GM21390 (cell line): ENCODE measurements around the gene ZNRF3.

ENCODE experiments used
- ATAC-seq: cut with Tn5 transposase; IDR thresholded peaks from one replicate; pipeline ENCODE4 v1.9.1; 2021; ENCODE audit not compliant: unreplicated experiment

ZNRF3 gene

DNA sequence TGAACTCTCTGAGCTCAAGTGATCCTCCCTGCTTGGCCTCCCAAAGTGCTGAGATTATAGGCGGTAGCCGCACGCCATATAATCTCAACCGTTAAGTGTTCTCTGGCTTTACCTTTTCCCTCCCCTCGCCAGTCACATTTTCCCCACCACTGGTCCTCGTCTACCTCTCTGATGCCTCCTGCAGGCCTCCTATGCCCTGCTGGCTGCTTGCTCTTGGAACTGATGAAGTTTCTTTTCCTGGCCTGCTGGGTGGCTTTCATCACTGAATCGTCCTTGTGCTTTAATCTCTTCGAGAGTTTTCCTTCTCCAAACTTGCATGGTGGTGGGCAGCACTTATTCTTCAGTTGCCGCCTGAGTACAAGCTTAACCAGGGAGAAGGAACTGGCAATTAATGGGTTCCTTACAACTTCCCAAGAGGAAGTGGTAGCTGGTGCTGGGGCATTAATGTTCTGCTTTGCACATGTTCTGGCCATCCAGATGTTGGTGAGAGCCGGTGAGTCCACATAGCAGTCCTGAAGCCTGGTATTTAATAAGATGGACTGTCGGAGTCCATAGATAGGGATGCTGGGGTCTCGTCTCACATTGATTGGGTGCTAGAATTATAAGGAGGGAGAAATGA is 177.0 kb downstream of the ZNRF3 start:
- ATAC-seq: no peak

DNA sequence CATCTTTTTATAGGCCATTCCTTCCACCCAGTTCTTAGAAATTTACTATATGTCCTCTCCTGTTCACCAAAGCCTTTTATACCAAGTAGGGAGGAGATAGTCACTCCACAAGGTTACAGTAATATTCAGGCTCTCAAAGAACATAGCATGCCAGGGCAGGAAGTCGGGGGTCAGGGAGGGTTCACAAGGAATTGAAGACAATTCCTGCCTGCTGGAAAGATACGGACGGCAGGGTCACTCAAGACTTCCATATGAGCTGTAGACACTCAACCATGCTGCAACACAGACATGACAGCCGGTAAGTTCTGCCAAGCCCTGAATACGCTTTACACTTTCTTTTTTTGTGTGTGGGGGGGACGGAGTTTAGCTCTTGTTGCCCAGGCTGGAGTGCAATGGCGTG is 177.6 kb downstream of the ZNRF3 start:
- ATAC-seq: no peak

DNA sequence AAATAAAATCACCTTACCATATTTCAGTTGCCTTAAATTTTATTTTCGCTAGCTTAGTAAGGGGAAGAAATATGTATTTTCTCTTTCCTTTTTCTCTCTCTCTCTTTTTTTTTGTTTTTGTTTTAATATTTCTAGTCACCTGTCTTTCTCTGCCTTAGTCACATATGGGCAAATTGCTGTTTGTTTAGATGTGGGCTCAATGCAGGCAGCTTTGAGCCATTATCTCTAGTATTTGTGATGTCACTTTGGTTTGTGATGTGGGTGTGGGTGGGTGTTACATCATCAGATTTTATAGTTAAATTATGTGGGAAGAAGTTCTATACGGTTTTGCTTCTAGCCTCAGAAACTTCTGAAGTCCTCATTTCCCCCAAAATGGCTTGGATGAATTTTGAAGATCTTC is 178.4 kb downstream of the ZNRF3 start, which contains the start of gene C22orf31:
TSS of gene C22orf31 (minus strand) at position 59 of the 400 bp plus-strand sequence. CDS start at position 20, 39 bp downstream.
- ATAC-seq: no peak

DNA sequence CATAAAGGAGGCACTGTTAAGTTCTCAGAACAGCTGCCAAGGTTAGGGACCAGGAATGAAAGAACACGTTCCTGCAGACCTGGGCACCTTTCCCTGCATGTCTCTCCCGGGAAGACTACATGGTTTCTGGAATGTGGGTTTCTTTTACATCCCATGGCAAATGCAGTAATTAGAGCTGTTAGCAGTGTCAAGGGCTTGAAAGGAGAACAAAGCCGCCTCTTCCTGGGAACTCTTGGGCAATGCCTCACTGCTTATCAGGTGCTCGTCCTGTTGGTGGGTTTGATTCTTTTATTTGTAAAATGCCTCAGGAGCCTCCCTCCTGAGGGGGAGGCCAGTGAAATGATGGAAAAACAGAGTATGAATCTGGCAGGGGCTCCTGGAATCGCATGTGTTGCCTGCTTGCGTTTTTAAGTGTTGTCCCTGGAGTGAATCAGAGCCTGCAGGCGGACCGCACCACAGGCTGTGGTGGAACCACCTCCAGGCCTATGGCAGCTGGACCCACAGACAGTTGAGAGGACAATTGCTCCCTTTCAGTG is 179.0 kb downstream of the ZNRF3 start:
- no peak for ATAC-seq

DNA sequence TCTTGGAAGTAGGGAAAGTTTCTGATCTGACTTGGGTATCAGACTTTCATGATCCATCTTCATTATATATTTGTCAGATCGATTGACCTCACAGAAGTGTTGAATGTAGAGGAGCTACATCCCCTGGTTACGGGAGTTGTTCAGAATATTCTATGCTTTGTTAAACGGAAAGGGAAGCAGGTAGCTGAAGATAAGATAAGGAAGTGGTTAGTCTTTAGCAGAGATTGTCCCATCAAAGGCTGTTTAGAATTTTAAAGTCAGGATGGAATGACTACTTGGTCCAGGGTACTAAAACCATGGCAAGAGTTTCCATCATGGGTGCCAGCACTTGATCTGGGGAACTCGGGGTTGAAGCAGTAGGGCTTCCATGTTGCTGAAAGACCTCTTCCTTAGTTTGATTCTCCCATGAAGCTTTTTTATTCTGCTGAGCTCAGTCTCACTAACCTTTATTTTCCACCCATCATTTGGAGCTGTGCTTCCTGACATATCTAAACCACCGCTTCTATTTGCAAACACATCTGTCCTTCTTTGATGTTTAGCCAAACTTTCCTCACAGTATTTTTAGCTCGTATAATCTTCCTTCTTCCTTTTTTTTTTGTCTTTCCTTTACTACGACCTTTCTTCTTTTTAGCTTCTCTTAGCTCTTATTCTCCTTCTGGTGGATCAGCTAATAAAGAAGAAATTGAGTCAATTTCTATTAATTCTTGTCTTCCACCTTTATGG is 182.3 kb downstream of the ZNRF3 start:
- no peak for ATAC-seq

DNA sequence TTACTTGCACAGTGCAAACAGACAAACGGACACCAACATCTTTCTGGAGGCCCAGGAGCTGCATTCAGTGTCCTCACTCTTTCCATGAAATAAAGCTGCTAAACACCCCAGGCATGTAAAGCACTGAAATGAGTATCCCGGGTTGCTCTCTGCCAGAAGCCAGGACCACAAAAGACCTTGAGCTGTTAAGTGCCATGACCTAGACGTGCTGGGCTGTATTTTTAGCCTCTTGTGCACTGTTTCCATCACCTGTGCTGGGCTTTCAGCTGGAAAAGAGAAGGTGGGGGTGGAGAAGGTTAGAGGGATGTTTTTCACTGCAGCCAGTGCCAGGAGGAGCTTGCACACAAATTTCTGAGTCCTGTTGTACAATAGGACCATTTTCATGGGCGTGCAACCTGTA is 186.1 kb downstream of the ZNRF3 start:
- no peak for ATAC-seq

DNA sequence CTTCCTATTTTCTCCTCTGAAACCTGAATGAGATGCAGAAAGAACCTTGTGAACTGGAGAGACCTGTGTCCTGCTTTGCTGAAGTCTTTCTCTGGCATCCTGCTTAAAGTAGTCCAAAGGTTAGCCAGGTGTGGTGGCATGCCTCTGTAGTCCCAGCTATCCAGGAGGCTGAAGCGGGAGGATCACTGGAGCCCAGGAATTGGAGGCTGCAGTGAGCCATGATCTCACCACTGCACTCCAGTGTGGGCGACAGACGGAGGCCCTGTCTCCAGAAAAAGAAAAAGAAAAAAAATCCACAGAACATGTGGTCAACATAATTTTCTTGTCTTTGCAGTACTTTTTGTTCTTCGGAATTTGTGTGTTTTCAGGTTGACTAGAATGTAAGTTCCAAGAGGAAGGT is 187.1 kb downstream of the ZNRF3 start:
- ATAC-seq: no peak

DNA sequence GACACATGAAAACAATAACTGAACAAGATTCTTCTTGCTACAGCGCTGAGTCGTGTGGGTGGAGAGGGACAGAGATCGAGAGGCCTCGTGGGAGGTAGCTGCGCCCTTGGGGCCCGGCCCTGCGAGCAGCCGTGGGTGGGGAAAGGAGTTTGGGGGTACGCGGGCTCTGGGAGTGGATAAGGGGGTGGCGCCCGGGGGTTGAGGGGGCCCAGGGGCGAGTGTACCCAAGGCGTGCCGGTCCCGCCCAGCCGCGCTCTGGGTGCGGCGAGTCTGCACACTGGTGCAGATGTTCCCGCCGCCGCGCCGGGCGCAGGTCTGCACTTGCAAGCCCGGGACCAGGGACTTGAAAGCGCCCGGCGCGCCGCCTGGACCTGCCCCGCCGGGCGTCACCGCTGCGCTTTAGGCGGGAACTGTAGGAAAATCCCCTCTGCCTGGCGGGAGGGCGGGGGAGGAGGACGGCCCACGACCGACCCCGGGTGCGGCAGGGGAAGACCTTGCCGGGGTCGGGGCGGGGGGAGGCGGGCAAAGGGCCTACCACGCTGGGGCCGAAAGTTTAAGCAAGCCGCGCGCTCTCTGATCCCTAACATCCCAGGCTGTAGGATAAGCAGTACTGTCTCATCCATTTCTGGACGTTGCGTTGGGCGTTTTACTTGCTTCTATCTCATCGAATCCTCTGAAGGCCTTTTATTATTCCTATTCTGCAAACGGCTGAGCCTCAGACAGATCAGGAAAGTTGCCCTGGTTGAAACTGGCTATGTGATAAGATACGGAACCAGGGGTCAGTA is 188.1 kb downstream of the ZNRF3 start:
- ATAC-seq: no peak

DNA sequence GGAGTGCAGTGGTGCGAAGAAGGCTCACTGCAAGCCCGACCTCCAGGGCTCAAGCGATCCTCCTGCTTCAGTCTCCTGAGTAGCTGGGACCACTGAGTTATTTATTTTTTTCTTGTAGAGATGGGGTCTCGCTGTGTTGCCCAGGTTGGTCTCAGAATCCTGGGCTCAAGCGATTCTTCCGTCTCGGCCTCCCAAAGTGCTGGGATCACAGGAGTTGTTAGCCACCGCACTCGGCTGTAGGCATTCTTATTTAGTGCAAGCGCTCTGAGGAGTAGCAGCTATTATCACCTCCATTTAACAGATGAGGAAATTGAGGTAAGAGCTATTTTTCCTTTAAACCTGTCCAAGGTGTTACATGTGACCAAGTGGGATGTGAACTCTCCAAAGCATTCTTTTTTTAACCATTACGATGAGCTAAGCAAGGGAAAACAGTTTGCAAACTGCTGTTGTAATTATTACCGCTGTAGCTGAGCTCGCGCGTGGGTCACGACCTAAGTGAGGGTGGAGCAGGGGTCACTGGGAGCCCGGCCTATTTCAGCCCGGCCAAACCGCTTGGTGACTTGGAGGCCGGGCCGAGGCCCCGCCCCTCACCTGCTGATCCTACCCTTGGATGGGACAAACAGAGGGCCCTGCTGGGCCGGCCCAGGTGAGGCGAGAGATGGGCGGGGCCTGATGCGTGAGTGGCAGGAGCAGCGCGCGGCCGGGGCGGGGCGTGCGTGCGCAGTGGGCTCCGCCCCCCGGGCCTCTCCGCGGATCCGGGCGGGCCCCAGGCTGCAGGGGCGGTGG is 189.0 kb downstream of the ZNRF3 start:
- peak; percentile 84 for ATAC-seq

DNA sequence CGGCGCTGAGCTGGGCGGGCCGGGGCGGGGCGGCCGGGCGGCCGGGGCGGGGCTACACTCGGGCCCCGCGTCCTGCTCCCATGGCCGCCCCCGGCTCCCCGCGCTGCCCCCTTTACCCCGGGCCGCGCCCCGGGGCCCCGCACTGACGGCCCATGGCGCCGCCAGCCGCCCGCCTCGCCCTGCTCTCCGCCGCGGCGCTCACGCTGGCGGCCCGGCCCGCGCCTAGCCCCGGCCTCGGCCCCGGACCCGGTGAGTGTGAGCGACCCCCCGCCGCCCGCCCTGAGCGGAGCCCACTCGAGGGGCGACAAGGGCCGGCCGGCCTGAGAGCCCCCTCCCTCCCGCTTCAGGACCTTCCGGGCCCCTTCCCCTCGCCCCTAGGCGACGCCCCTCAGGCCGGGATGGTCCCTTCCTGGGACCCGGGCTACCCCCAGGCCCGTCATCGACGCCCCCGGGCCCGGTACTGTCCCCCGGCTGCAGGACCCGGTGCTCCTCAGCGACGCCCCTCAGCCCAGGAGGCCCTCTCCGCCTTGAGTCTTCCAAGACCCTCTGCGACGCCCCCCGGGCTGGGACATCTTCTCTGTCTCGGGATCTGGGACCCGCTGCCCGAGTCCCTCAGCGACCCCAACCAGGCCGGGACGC is 189.7 kb downstream of the ZNRF3 start, which contains the start of gene KREMEN1:
TSS of gene KREMEN1 (plus strand) at position 57 of the 639 bp plus-strand sequence. CDS start at position 153, 96 bp downstream.
- ATAC-seq: no peak

DNA sequence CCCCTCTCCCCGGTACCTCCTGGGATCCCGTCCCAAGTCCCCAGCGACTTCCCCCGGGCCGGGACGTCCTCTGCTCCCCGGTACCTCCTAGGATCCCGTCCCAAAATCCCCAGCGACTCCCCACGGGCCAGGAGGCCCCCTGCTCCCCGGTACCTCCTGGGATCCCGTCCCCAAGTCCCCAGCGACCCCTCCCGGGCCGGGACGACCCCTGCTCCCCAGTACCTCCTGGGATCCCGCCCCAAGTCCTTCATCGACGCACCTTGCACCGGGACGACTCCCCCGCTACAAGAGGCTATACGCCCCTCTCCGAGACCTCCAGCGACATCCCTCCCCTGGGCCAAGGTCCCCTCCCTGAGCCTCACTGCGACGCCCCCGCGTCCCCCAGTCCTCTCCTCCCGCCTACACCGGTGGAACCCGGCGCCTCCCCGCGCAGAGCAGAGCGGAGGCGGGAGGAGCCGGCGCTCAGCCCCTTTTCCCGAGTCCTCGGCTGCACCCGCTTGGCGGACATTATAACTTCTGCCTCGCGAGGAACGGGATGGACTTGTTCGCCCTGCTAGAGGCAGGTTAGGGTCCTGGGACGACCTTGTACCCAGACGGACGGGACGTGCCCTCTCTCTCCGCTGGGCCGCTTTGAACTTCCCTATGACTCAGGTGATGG is 190.4 kb downstream of the ZNRF3 start:
- no peak for ATAC-seq

DNA sequence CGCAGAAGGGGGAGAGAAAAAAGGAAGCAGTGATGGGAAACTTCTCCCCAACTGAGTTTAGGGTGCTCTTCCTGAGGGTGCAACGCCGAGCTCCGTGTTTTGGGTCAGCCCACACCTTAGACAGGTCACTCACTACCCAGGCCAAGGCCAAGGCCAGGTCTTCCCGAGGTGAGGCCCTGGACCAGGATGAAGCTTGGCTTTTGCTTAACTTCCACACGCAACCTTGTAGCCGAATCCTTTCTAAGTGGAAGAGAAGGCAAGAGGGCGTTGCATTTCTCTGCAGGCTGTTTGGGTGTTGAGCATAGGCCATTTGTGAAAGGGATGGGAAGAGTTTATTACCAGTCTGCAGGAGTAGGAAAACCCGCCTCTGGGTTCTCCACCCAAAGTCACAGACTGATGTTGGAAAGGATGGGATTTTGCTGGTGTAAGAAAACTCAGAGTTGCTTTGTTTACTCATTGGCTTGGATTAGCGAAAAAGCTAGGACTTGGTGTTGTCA is 191.0 kb downstream of the ZNRF3 start:
- no peak for ATAC-seq

DNA sequence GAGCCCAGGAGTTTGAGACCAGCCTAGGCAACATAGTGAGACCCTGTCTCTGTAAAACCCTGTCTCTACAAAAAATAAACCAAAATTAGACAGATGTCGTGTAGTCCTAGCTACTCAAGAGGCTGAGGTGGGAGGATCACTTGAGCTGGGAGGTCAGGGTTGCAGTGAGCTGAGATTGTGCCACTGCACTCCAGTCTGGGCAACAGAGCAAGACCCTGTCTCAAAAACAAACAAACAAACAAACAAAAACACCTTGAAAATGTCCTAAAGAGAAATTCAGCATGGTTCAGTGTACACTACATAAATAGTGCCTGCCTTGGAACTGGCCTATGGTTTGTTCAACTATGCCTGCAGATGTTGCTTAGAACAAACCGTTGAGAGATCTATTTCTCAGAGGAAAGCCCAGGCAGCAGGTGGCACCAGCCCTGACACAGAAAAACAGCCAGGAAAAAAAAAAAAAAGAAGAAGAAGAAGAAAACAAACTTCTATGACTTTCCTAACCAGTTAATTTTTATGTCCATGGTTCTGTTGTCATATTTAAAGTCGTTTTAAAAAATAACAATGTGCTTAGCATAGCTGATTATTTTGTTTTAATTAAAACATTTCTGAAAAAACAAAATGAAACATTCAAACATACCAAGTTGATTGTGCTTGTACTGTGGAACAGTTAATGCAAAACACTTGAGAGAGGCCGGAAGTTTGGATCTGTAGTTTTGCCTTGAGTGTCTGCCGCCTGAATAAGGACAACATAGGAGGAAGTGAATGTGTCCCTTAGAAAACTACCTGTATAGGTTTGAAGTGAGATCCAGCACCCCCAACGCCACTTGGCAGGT is 194.9 kb downstream of the ZNRF3 start:
- ATAC-seq: no peak

DNA sequence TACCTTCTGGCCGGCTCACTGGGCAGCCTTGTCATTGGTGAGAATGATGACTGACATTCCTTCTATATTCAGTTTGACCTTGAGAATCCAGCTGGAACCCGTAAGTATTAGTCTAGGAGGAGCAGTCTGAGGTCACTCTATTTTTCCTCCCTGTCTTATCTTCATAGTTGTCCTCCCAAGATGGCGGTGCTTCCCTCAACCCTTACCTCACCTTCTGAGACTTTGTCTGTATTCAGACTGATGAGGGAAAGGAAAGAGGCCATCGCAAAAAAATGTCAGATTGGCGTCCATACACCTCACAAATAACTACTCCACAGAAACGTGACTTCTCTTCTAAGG is 195.5 kb downstream of the ZNRF3 start:
- ATAC-seq: no peak

DNA sequence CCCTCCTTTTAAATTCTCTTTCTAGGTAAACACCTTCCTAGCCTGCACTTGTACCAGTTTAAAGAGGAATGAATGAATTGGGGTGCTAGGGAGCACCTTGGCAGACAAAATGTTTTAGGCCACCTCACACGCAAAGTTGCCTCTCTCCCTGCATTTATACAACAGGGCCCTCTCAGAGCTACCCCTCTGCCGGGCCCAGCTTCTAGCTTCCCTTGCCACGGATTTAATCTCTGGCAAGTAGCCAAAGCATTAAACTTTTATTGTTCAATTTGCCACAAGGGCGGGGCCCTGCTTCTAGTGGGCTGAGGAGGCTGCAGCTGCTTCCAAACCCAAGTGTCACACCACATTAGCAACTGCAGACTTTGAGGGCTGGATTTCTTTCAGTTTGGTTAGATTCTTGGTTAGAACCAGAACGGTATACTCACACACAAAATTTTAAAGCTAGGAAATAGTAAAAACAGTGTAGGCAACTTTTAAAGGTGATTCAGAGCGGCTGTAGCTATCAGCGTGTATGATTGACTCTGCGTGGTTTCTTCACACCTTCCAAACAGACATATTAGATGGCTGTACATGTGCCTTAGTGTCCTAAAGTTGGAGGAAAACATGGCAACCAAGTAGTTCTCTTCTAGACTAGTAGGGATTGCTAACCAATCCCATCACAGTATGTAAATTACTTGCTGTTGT is 196.0 kb downstream of the ZNRF3 start:
- no peak for ATAC-seq

DNA sequence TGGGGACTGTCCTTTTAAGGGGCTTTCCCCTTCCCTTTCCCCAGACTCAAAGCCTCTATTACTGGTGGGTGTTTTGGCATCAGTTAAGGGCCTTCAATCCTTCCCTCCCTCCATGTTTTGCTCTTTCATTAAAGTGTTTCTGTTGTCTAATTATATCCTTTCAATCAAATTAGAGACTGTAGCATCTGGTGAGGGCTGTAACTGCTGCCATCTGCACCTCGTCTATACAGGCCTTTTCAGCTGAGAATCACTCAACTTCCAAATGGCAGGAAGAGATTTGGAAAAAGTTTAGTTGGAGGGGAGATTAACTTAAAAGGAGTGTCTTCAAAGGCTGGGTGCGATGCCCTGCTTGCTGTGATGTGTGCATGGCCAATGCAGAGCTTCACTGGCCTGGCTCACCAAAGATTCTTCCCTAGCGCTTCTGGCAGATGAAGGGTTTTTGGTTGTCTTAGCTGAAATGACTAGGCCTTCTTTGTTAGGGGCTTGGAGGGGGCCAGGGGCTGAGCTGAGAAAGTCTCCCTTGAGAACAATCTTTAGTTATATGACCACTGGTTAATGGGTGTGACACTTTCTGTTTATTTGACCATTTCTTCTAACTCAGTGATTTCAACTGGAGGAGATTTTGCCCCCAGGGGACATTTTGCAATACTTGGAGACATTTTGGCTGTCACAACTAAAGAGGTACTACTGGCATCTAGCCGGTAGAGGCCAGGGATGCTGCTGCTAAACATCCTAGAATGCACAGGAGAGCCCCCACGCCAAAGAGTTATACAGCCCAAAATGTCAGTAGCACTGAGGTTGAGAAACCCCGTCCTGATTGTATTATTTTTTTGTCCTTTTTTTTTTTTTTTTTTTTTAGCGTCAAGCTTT is 197.0 kb downstream of the ZNRF3 start:
- no peak for ATAC-seq

DNA sequence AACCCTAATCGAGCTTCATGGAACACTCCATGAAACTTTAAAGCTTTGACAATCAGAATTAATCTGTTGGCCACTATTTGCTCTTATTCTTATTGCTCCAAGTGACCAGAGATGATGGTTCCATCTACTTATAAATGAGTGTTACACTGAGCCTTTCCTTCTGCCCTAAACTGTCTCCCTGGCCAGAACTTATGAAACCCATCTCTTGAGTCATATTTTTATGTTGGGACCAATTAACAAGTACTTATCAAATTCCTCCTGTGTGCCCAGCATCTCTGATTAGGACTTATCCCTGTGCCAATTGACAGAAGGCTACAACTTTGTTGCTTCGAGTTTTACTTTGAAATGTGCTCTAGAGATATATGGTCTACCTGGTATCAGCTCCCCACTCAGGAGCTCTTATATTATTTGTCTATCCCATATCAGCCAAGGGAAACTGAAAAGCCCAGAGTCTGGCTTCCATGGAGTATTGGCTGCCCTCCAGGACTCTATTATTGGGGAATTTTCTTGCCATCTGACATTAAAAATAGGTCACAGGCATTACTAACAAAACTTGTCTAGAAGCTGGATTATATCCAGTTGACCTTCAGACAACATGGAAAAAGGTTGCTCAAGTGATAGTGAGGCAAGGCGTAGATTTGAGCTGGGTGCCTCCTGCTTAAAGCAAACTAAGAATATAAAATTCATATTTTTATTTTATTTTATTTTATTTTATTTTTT is 198.3 kb downstream of the ZNRF3 start:
- ATAC-seq: no peak
